Myocyte (in vitro differentiated cells): ENCODE results near the gene MTNR1B. TPM values are rescaled to one million over a fixed set of nuclear protein-coding genes. Genes with fewer than 3 reads are reported as not detected.

Experiments used
- DNase-seq: peaks from one replicate; pipeline ENCODE4 v3.0.0-alpha.2; 2012; ENCODE audit warnings: low read depth
- polyA plus RNA-seq: library from polyadenylated mRNA; unstranded; fragments of >200 nt; gene quantifications from one replicate; pipeline ENCODE4 v1.2.1, GENCODE V29; 2012; ENCODE audit warnings: missing spikeins
- total RNA-seq: library from RNA; depleted of rRNA; stranded (reverse); fragments of >200 nt; gene quantifications from 2 replicates; pipeline ENCODE4 v1.2.3, GENCODE V29; 2014

Gene MTNR1B
- not detected in 2 replicates for total RNA-seq
- polyA plus RNA-seq = not detected

- DNase-seq = no peak
Measured at GRCh38 chr11:92969634-92970347, at the start of gene MTNR1B. Gene MTNR1B (plus strand): TSS chr11:92969651. CDS start chr11:92969726, 75 bp downstream.

- DNase-seq = no peak
Measured at GRCh38 chr11:92920331-92920730, 49.1 kb upstream of the MTNR1B start.

GRCh38 chr11:92922731-92923130 lies 46.7 kb upstream of the MTNR1B start:
- no peak for DNase-seq

GRCh38 chr11:92929246-92929645 lies 40.2 kb upstream of the MTNR1B start:
- no peak for DNase-seq

- no peak for DNase-seq
Measured at GRCh38 chr11:92929653-92930052, 39.8 kb upstream of the MTNR1B start.

- DNase-seq = no peak
Measured at GRCh38 chr11:92931746-92932422, 37.6 kb upstream of the MTNR1B start.

GRCh38 chr11:92939305-92939704 lies 30.1 kb upstream of the MTNR1B start:
- no peak for DNase-seq

GRCh38 chr11:92941676-92942571 lies 27.5 kb upstream of the MTNR1B start:
- peak; percentile 63 for DNase-seq

- DNase-seq = no peak
Measured at GRCh38 chr11:92946707-92947106, 22.7 kb upstream of the MTNR1B start.

GRCh38 chr11:92948116-92948515 lies 21.3 kb upstream of the MTNR1B start:
- DNase-seq = no peak

GRCh38 chr11:92954003-92954402 lies 15.4 kb upstream of the MTNR1B start:
- no peak for DNase-seq

- no peak for DNase-seq
Measured at GRCh38 chr11:92955860-92956259, 13.6 kb upstream of the MTNR1B start.

- DNase-seq = peak; percentile 6
Measured at GRCh38 chr11:92960886-92961285, 8.6 kb upstream of the MTNR1B start.

GRCh38 chr11:92962446-92962845 lies 7.0 kb upstream of the MTNR1B start:
- peak; percentile 7 for DNase-seq

- peak; percentile 7 for DNase-seq
Measured at GRCh38 chr11:92964471-92964870, 5.0 kb upstream of the MTNR1B start.

GRCh38 chr11:92965196-92965595 lies 4.3 kb upstream of the MTNR1B start:
- DNase-seq = no peak

GRCh38 chr11:92967178-92967577 lies 2.3 kb upstream of the MTNR1B start:
- no peak for DNase-seq

GRCh38 chr11:92967867-92968266 lies 1.6 kb upstream of the MTNR1B start:
- DNase-seq = no peak

- no peak for DNase-seq
Measured at GRCh38 chr11:92969293-92969633, 188 bp upstream of the MTNR1B start.

- DNase-seq = no peak
Measured at GRCh38 chr11:92972248-92972647, 2.8 kb downstream of the MTNR1B start.

GRCh38 chr11:92975285-92975684 lies 5.8 kb downstream of the MTNR1B start:
- DNase-seq = no peak

GRCh38 chr11:92976681-92977080 lies 7.2 kb downstream of the MTNR1B start:
- DNase-seq = no peak
